HG03135 (cell line): Measurements from ENCODE around the gene STRN4.

Source experiments
- ATAC-seq: cut with Tn5 transposase; IDR thresholded peaks from one replicate; pipeline ENCODE4 v1.9.1; 2021; ENCODE audit warnings: mild to moderate bottlenecking, moderate library complexity; ENCODE audit not compliant: unreplicated experiment

STRN4 gene

DNA sequence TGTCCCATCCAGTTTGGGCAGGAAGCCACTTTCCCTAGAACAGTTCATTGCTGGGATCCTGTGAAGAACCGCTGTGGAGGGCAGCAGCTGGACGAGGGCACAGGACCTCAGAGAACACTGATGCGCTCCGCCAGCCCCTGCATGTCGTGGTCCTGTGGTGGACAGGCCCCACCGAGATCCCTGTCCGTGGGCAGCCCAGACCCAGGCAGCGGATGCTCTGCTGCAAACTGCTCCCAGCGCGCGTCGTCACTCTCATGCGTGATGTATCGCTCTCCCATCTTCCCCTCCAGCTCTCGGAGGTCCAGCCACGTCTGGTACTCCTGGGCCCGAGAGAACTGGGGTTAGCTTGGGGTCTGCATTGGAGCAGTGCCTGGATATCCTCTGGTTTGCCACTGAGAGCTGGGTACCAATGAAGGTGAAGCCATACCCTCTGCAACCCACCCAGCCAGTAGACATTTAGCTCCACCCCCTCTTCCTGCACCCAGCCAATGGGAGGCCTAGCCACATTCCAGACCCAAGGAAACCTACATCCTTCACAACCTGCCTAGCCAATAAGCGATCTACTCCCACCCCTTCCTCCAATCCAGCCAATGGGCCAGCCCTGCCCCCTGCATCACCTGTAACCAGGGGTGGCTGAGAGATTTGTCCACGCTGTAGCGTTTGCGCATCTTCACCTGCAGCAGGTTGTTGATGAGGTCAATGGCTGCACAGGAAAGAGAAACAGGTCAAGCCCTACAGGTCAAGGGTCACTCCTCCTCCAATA lies 71.7 kb downstream of the STRN4 start:
- no peak for ATAC-seq

DNA sequence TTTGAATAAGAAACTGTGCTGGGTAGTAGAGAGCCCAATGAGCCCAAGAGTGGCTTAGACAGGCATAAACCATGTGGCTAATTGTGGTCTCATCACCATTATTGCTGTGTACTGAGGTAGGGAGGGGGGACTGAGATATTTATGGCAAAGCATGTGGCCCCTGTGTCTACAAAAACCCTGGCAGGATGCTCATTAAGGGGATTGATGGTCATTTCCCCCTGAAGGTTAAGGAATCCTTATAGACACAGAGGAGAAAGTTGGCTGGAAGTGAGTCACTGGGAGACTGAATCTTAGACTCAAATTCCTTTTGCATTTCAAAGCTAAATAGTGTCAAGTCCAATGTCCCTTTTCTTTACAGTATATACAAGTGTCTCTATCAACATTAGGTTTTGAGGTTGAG lies 75.4 kb downstream of the STRN4 start:
- ATAC-seq: no peak
